ENCODE data around the gene ARHGAP10. TPM values are rescaled to one million over a fixed set of nuclear protein-coding genes. Genes with fewer than 3 reads are reported as not detected.

ARHGAP10 gene
- total and polyA plus RNA-seq, 10 of the 15 experiments (the other 5 are each of a cell fraction or from before 2014, with no cell fraction given), result 1.3 to 25.8 (median 17.2) TPM

- TF ChIP-seq SKIL (IDR thresholded peaks at IDR 0.05; ENCODE audit: low read depth, poor library complexity, severe bottlenecking) (no peak), KAT2A (conservative IDR thresholded peaks at IDR 0.05; ENCODE audit: control insufficient read depth, low read depth, low read length) (no peak), GATAD2B (conservative IDR thresholded peaks at IDR 0.05; ENCODE audit: low read depth) (no peak), SMC3 (IDR thresholded peaks at IDR 0.05; ENCODE audit: borderline replicate concordance, low read length) (peak; percentile 8; the same call in 1 of the 2 replicates), SP1 (IDR thresholded peaks at IDR 0.05; ENCODE audit: low read depth, low read length) (no peak), RELB (IDR thresholded peaks at IDR 0.05; ENCODE audit: low read depth) (peak; percentile 57; the same call in 1 of the 2 replicates), KDM1A (IDR thresholded peaks at IDR 0.05; ENCODE audit: borderline replicate concordance) (no peak), MAX (IDR thresholded peaks at IDR 0.05; ENCODE audit: low read depth, low read length) (no peak), NFYA (IDR thresholded peaks at IDR 0.05; ENCODE audit: borderline replicate concordance, low read depth, low read length) (no peak), MEF2A (IDR thresholded peaks at IDR 0.05; ENCODE audit: insufficient read depth, low read depth, low read length) (0 out of 2 replicates have a peak, but pooled peaks have one; percentile 12), FOS (IDR thresholded peaks at IDR 0.05; ENCODE audit: borderline replicate concordance, extremely low read depth, insufficient read length) (no peak), ZSCAN29 (IDR thresholded peaks at IDR 0.05) (no peak), ZNF207 (IDR thresholded peaks at IDR 0.05; ENCODE audit: borderline replicate concordance) (no peak), IRF4 (IDR thresholded peaks at IDR 0.05; ENCODE audit: low read depth, low read length) (peak; percentile 48; the same call in 1 of the 2 replicates), SPI1 (IDR thresholded peaks at IDR 0.05; ENCODE audit: borderline replicate concordance, insufficient read depth, low read depth, low read length) (no peak), CREB1 (IDR thresholded peaks at IDR 0.05; ENCODE audit: low read depth) (peak; percentile 31; the same call in 1 of the 2 replicates), HCFC1 (IDR thresholded peaks at IDR 0.05; ENCODE audit: low read length) (no peak), DPF2 (IDR thresholded peaks at IDR 0.05) (peak; percentile 62; the same call in 1 of the 2 replicates), ZNF687 (IDR thresholded peaks at IDR 0.05) (no peak), USF1 (IDR thresholded peaks at IDR 0.05; ENCODE audit: borderline replicate concordance, extremely low read length, insufficient read depth, low read depth, low read length) (no peak), NFXL1 (IDR thresholded peaks at IDR 0.05; ENCODE audit: borderline replicate concordance) (no peak), RBBP5 (conservative IDR thresholded peaks at IDR 0.05) (no peak), TCF3 (IDR thresholded peaks at IDR 0.05; ENCODE audit: borderline replicate concordance, insufficient read depth, low read depth, low read length) (no peak)
Observed at GRCh38 chr4:147749811-147750321, 18.0 kb downstream of the ARHGAP10 start (continued).

Measured in GM12878 (cell line).